ENCODE measurements around the gene SLC22A12.

DNA sequence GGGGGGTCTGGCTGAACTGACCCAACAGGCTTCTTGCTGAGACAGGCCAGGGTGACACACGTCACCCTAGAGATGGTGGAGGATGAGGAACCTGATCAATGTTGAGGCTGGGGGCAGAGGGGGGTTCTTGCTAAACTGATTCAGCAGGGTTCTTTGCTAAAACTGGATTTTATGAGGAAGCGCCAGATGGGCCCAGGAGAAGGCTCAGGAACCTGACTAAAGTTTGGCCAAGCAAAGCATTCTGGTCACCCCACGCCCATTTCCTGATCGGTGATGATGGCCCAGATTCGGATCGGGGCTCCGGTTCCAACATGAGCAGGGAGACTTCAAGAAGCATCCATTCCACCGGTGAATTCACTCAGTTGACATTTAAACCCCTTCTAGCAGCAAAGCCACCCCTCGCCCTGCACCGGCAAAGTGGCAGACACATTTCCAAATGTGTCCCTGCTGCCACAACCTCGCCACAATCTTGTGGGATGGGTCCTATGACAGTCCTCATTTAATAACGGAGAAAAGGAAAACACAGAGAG is 34.2 kb upstream of the SLC22A12 start:
- TF ChIP-seq, protein P1, sequence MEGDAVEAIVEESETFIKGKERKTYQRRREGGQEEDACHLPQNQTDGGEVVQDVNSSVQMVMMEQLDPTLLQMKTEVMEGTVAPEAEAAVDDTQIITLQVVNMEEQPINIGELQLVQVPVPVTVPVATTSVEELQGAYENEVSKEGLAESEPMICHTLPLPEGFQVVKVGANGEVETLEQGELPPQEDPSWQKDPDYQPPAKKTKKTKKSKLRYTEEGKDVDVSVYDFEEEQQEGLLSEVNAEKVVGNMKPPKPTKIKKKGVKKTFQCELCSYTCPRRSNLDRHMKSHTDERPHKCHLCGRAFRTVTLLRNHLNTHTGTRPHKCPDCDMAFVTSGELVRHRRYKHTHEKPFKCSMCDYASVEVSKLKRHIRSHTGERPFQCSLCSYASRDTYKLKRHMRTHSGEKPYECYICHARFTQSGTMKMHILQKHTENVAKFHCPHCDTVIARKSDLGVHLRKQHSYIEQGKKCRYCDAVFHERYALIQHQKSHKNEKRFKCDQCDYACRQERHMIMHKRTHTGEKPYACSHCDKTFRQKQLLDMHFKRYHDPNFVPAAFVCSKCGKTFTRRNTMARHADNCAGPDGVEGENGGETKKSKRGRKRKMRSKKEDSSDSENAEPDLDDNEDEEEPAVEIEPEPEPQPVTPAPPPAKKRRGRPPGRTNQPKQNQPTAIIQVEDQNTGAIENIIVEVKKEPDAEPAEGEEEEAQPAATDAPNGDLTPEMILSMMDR (IDR thresholded peaks at IDR 0.05; ENCODE audit: insufficient read depth, low read depth, low read length): no peak
- TF ChIP-seq EZH2 (IDR thresholded peaks at IDR 0.05; ENCODE audit: insufficient read depth, low read length): no peak
